ENCODE measurements around the gene TMEM87A.

The TMEM87A gene

GRCh38 chr15:42203891-42204290 is 69.3 kb downstream of the TMEM87A start:
- POLR2A ChIA-PET = no interaction called here
- TF ChIP-seq CTCF (IDR thresholded peaks at IDR 0.05; ENCODE audit: control extremely low read depth, extremely low read depth, low read depth, missing control alignments) = no peak
- CTCF ChIA-PET = interaction anchor here (1.0 to 1.2 kb wide), 2 partner anchors 8 to 9 kb away, joined by 3 to 4 read pairs; no protein-coding TSS in a partner anchor
- DNase-seq (ENCODE audit: extremely low spot score) = no peak

GRCh38 chr15:42202653-42203052 is 70.6 kb downstream of the TMEM87A start:
- ChIA-PET CTCF (interaction anchor here (1.0 kb wide), 1 partner anchor 9 kb away, joined by 3 read pairs; no protein-coding TSS in a partner anchor), POLR2A (no interaction called here)
- TF ChIP-seq CTCF (IDR thresholded peaks at IDR 0.05; ENCODE audit: control extremely low read depth, extremely low read depth, low read depth, missing control alignments) = no peak

GRCh38 chr15:42201801-42202200 is 71.4 kb downstream of the TMEM87A start:
- DNase-seq (ENCODE audit: extremely low spot score) = no peak
- ChIA-PET POLR2A (no interaction called here), CTCF (no interaction called here)
- no peak for TF ChIP-seq CTCF (IDR thresholded peaks at IDR 0.05; ENCODE audit: control extremely low read depth, extremely low read depth, low read depth, missing control alignments)

More at GRCh38 chr15:42202653-42203052, 70.6 kb downstream of the TMEM87A start:
- DNase-seq (ENCODE audit: extremely low spot score) = no peak

GRCh38 chr15:42199126-42199525 is 74.1 kb downstream of the TMEM87A start:
- ChIA-PET POLR2A (no interaction called here), CTCF (interaction anchor here (1.1 to 2.8 kb wide), 5 partner anchors 9 to 727 kb away, joined by 3 to 9 read pairs (median 3); no protein-coding TSS in a partner anchor)
- TF ChIP-seq CTCF (IDR thresholded peaks at IDR 0.05; ENCODE audit: control extremely low read depth, extremely low read depth, low read depth, missing control alignments) = no peak

GRCh38 chr15:42198516-42198915 is 74.7 kb downstream of the TMEM87A start:
- ChIA-PET POLR2A (interaction anchor here (0.6 kb wide), 1 partner anchor 71 kb away, joined by 3 read pairs; no protein-coding TSS in a partner anchor), CTCF (interaction anchor here (1.2 to 2.8 kb wide), 3 partner anchors 9 to 728 kb away, joined by 3 to 9 read pairs (median 4); no protein-coding TSS in a partner anchor)
- no peak for DNase-seq (ENCODE audit: extremely low spot score)
- no peak for TF ChIP-seq CTCF (IDR thresholded peaks at IDR 0.05; ENCODE audit: control extremely low read depth, extremely low read depth, low read depth, missing control alignments)

More at GRCh38 chr15:42199126-42199525, 74.1 kb downstream of the TMEM87A start:
- no peak for DNase-seq (ENCODE audit: extremely low spot score)

GRCh38 chr15:42194513-42194912 is 78.7 kb downstream of the TMEM87A start:
- ChIA-PET POLR2A (interaction anchor here (0.6 kb wide), 1 partner anchor 758 kb away, joined by 7 read pairs; no protein-coding TSS in a partner anchor), CTCF (interaction anchor here (1.4 kb wide), 1 partner anchor 14 kb away, joined by 5 read pairs; the partner anchor contains the start of gene VPS39)
- DNase-seq (ENCODE audit: extremely low spot score) = no peak
- TF ChIP-seq CTCF (IDR thresholded peaks at IDR 0.05; ENCODE audit: control extremely low read depth, extremely low read depth, low read depth, missing control alignments) = no peak

Data from GM10248 (cell line).